ENCODE data around the gene SLC10A4. TPM values are rescaled to one million over a fixed set of nuclear protein-coding genes. Genes with fewer than 3 reads are reported as not detected.
"Not testable (repeated sequence)": the region's sequence is repeated elsewhere in the genome, so short reads cannot be mapped to it uniquely, and the experiment has no call there.

Gene SLC10A4
- total and polyA plus RNA-seq, 2 experiments from 2014 or later = 0.23 to 0.36 TPM

- no peak overlapping the region for H3K4me2 ChIP-seq
- H3K4me1 ChIP-seq (ENCODE audit: insufficient read depth) = no peaks in the 10 kb centered on the region
- H3K9me3 ChIP-seq (ENCODE audit: low read depth) = no peaks in the 10 kb centered on the region
- peak; percentile 30 for DNase-seq (ENCODE audit: low spot score)
- no peaks in the 10 kb centered on the region for H3K9me2 ChIP-seq (replicated peaks; ENCODE audit: insufficient read depth)
- no peak overlapping the region for H2AFZ ChIP-seq
- H3K27me3 ChIP-seq = no peaks in the 10 kb centered on the region
- no peak overlapping the region for H3K27ac ChIP-seq
- no peaks in the 10 kb centered on the region for H3K36me3 ChIP-seq (replicated peaks; ENCODE audit: insufficient read depth, low read depth)
- H3K4me3 ChIP-seq = no peak overlapping the region
- H3K79me2 ChIP-seq = no peaks in the 10 kb centered on the region
- WGBS (ENCODE audit: low lambda C conversion rate, missing lambda C conversion rate) = 31% methylated on average over 3 of the region's 3 CpGs
- TF ChIP-seq CTCF (IDR thresholded peaks at IDR 0.05; ENCODE audit: poor library complexity) (peak; percentile 69), EZH2phosphoT487 (IDR thresholded peaks at IDR 0.05; ENCODE audit: low read depth, severe bottlenecking, unreplicated experiment) (no peak)
- no peaks in the 10 kb centered on the region for H4K20me1 ChIP-seq (ENCODE audit: insufficient read depth, poor library complexity, severe bottlenecking)
Measured at GRCh38 chr4:48445704-48446103, 37.4 kb upstream of the SLC10A4 start.

- whole genome bisulfite sequencing (ENCODE audit: low lambda C conversion rate, missing lambda C conversion rate) = 84% methylated on average over 1 of the region's 1 CpG
- no peaks in the 10 kb centered on the region for H3K27me3 ChIP-seq
- H3K4me1 ChIP-seq (ENCODE audit: insufficient read depth) = no peaks in the 10 kb centered on the region
- H3K9me3 ChIP-seq (ENCODE audit: low read depth) = no peaks in the 10 kb centered on the region
- H4K20me1 ChIP-seq (ENCODE audit: insufficient read depth, poor library complexity, severe bottlenecking) = no peaks in the 10 kb centered on the region
- H2AFZ ChIP-seq = no peak overlapping the region
- no peaks in the 10 kb centered on the region for H3K36me3 ChIP-seq (replicated peaks; ENCODE audit: insufficient read depth, low read depth)
- no peak overlapping the region for H3K4me2 ChIP-seq
- TF ChIP-seq EZH2 (IDR thresholded peaks at IDR 0.05; ENCODE audit: borderline replicate concordance) = no peak
- H3K27ac ChIP-seq = no peak overlapping the region
- no peak overlapping the region for H3K4me3 ChIP-seq
- H3K79me2 ChIP-seq = no peaks in the 10 kb centered on the region
- H3K9me2 ChIP-seq (replicated peaks; ENCODE audit: insufficient read depth) = no peaks in the 10 kb centered on the region
- no peak for DNase-seq (ENCODE audit: low spot score)
Measured at GRCh38 chr4:48446642-48447041, 36.5 kb upstream of the SLC10A4 start.

- no peaks in the 10 kb centered on the region for H3K79me2 ChIP-seq
- no peaks in the 10 kb centered on the region for H3K36me3 ChIP-seq (replicated peaks; ENCODE audit: insufficient read depth, low read depth)
- H2AFZ ChIP-seq = no peak overlapping the region
- H3K4me3 ChIP-seq = no peak overlapping the region
- H3K4me2 ChIP-seq = no peak overlapping the region
- H3K27me3 ChIP-seq = no peaks in the 10 kb centered on the region
- H3K4me1 ChIP-seq (ENCODE audit: insufficient read depth) = no peaks in the 10 kb centered on the region
- no peaks in the 10 kb centered on the region for H3K9me2 ChIP-seq (replicated peaks; ENCODE audit: insufficient read depth)
- TF ChIP-seq CTCF (IDR thresholded peaks at IDR 0.05; ENCODE audit: poor library complexity) = no peak
- TF ChIP-seq EZH2phosphoT487 (IDR thresholded peaks at IDR 0.05; ENCODE audit: low read depth, severe bottlenecking, unreplicated experiment) = no peak
- no peak for TF ChIP-seq EZH2 (IDR thresholded peaks at IDR 0.05; ENCODE audit: borderline replicate concordance)
- no peaks in the 10 kb centered on the region for H3K9me3 ChIP-seq (ENCODE audit: low read depth)
- 85% methylated on average over 9 of the region's 10 CpGs for WGBS (ENCODE audit: low lambda C conversion rate, missing lambda C conversion rate)
- DNase-seq (ENCODE audit: low spot score) = no peak
- no peaks in the 10 kb centered on the region for H4K20me1 ChIP-seq (ENCODE audit: insufficient read depth, poor library complexity, severe bottlenecking)
- H3K27ac ChIP-seq = no peak overlapping the region
Measured at GRCh38 chr4:48449151-48449550, 34.0 kb upstream of the SLC10A4 start.

GRCh38 chr4:48450740-48451139, 32.4 kb upstream of the SLC10A4 start:
- H3K4me1 ChIP-seq (ENCODE audit: insufficient read depth) = no peaks in the 10 kb centered on the region
- no peaks in the 10 kb centered on the region for H4K20me1 ChIP-seq (ENCODE audit: insufficient read depth, poor library complexity, severe bottlenecking)
- no peak overlapping the region for H3K4me2 ChIP-seq
- 94% methylated on average over 3 of the region's 3 CpGs for WGBS (ENCODE audit: low lambda C conversion rate, missing lambda C conversion rate)
- TF ChIP-seq CTCF (IDR thresholded peaks at IDR 0.05; ENCODE audit: poor library complexity) (no peak), EZH2 (IDR thresholded peaks at IDR 0.05; ENCODE audit: borderline replicate concordance) (no peak), EZH2phosphoT487 (IDR thresholded peaks at IDR 0.05; ENCODE audit: low read depth, severe bottlenecking, unreplicated experiment) (no peak)
- no peak overlapping the region for H2AFZ ChIP-seq
- DNase-seq (ENCODE audit: low spot score) = no peak
- H3K9me2 ChIP-seq (replicated peaks; ENCODE audit: insufficient read depth) = no peaks in the 10 kb centered on the region
- no peaks in the 10 kb centered on the region for H3K79me2 ChIP-seq
- H3K9me3 ChIP-seq (ENCODE audit: low read depth) = no peaks in the 10 kb centered on the region
- no peaks in the 10 kb centered on the region for H3K36me3 ChIP-seq (replicated peaks; ENCODE audit: insufficient read depth, low read depth)
- H3K27ac ChIP-seq = no peak overlapping the region
- H3K27me3 ChIP-seq = no peaks in the 10 kb centered on the region
- H3K4me3 ChIP-seq = no peak overlapping the region

- not testable (repeated sequence) for H4K20me1 ChIP-seq (ENCODE audit: insufficient read depth, poor library complexity, severe bottlenecking); H3K9me3 ChIP-seq (ENCODE audit: low read depth); H3K36me3 ChIP-seq (replicated peaks; ENCODE audit: insufficient read depth, low read depth); H3K4me2 ChIP-seq; H3K4me3 ChIP-seq; H3K4me1 ChIP-seq (ENCODE audit: insufficient read depth); H3K79me2 ChIP-seq; DNase-seq (ENCODE audit: low spot score); H3K27ac ChIP-seq; H2AFZ ChIP-seq; H3K27me3 ChIP-seq; H3K9me2 ChIP-seq (replicated peaks; ENCODE audit: insufficient read depth)
- 96% methylated on average over 3 of the region's 3 CpGs for WGBS (ENCODE audit: low lambda C conversion rate, missing lambda C conversion rate)
Measured at GRCh38 chr4:48451656-48452055, 31.5 kb upstream of the SLC10A4 start.

Measured in hepatocyte (in vitro differentiated cells).